PC-9 (cell line): Measurements from ENCODE around the gene LCN6. TPM values are rescaled to one million over a fixed set of nuclear protein-coding genes. Genes with fewer than 3 reads are reported as not detected.

ENCODE experiments used
- BruUV-seq: library from RNA; stranded (reverse); fragments of 400-500 nt; replicated peaks from 2 replicates; lab custom pipeline; 2021; lab: Mats Ljungman, UMichigan
- CTCF ChIA-PET: fragments of 300-600 bp; sonication (Branson Sonifier 250); formaldehyde crosslinking; loops from one replicate; lab custom pipeline; 2022; ENCODE audit warnings: antibody characterized with exemption; lab: Charles Lee
- POLR2A ChIA-PET: fragments of 300-600 bp; sonication (Branson Sonifier 250); formaldehyde crosslinking; loops from one replicate; lab custom pipeline; 2022; ENCODE audit warnings: antibody characterized with exemption; ENCODE audit not compliant: unreplicated experiment; lab: Charles Lee
- DNase-seq, 2 experiments: peaks; one replicate each; pipeline versions ENCODE4 v3.0.0 to v3.0.0-alpha.2; 2015 to 2022; ENCODE audit warnings: mixed read lengths in 1 of 2
- H2AFZ ChIP-seq: fragments of 200-600 bp; sonication (generic); 2 replicates; pipeline ENCODE4 v1.8.1; 2017; ENCODE audit warnings: antibody characterized with exemption
- H3F3A ChIP-seq: fragments of 200-600 bp; sonication (generic); 2 replicates; pipeline ENCODE4 v1.8.1; 2017; ENCODE audit warnings: antibody characterized with exemption, mild to moderate bottlenecking, low read depth; ENCODE audit not compliant: insufficient read depth
- H3K27ac ChIP-seq: fragments of 200-600 bp; sonication (generic); 2 replicates; pipeline ENCODE4 v1.6.1; 2016; ENCODE audit warnings: mixed run types
- H3K27me3 ChIP-seq: fragments of 200-600 bp; sonication (generic); 2 replicates; pipeline ENCODE4 v1.6.1; 2016; ENCODE audit warnings: low read depth, mixed run types; ENCODE audit not compliant: insufficient read depth
- H3K36me3 ChIP-seq: fragments of 200-600 bp; sonication (generic); 2 replicates; pipeline ENCODE4 v1.6.1; 2016; ENCODE audit warnings: low read depth, mixed run types
- H3K4me1 ChIP-seq: fragments of 200-600 bp; sonication (generic); replicated peaks from 2 replicates; pipeline ENCODE4 v1.6.1; 2016; ENCODE audit warnings: mixed run types; ENCODE audit not compliant: insufficient read depth
- H3K4me2 ChIP-seq: fragments of 200-600 bp; sonication (generic); 2 replicates; pipeline ENCODE4 v1.6.1; 2017; ENCODE audit warnings: mixed run types
- H3K4me3 ChIP-seq: fragments of 200-600 bp; sonication (generic); 2 replicates; pipeline ENCODE4 v1.6.1; 2016; ENCODE audit warnings: mixed run types
- H3K79me2 ChIP-seq: fragments of 200-600 bp; sonication (generic); 2 replicates; pipeline ENCODE4 v1.6.1; 2017; ENCODE audit warnings: low read depth, mixed run types
- H3K9me2 ChIP-seq: fragments of 200-600 bp; sonication (generic); 2 replicates; pipeline ENCODE4 v1.8.1; 2017; ENCODE audit warnings: mild to moderate bottlenecking; ENCODE audit not compliant: insufficient read depth
- H3K9me3 ChIP-seq: fragments of 200-600 bp; sonication (generic); 2 replicates; pipeline ENCODE4 v1.8.1; 2016; ENCODE audit warnings: low read depth; ENCODE audit not compliant: insufficient read depth
- H4K20me1 ChIP-seq: fragments of 200-600 bp; sonication (generic); 2 replicates; pipeline ENCODE4 v1.8.1; 2017; ENCODE audit not compliant: insufficient read depth
- EZH2 ChIP-seq: fragments of 200-600 bp; sonication (generic); IDR thresholded peaks from 2 replicates; pipeline ENCODE4 v1.8.0; 2017; ENCODE audit warnings: antibody characterized with exemption, low read depth
- intact Hi-C: fragments of 100-400 bp; cut with micrococcal nuclease; formaldehyde crosslinking; loops from one replicate; pipeline ENCODE4 v1.10.0; 2022; ENCODE audit not compliant: unreplicated experiment
- microRNA-seq: library from miRNA; unstranded; fragments of <30 nt; microRNA quantifications from one replicate; pipeline ENCODE4 v1.2.0, GENCODE V29; 2021; ENCODE audit warnings: borderline number of aligned reads, borderline replicate concordance
- total RNA-seq: library from RNA; stranded (reverse); gene quantifications from 2 replicates; pipeline ENCODE4 v1.2.3, GENCODE V29; 2021
- TF ChIP-seq, protein P1 (sequence below): fragments of 200-600 bp; sonication (generic); conservative IDR thresholded peaks from 2 replicates; pipeline ENCODE4 v1.6.1; 2017; ENCODE audit warnings: mixed run types, antibody characterized with exemption, mild to moderate bottlenecking, moderate library complexity

LCN6 gene
- total RNA-seq, 1 experiment from 2014 or later, result not detected

DNA sequence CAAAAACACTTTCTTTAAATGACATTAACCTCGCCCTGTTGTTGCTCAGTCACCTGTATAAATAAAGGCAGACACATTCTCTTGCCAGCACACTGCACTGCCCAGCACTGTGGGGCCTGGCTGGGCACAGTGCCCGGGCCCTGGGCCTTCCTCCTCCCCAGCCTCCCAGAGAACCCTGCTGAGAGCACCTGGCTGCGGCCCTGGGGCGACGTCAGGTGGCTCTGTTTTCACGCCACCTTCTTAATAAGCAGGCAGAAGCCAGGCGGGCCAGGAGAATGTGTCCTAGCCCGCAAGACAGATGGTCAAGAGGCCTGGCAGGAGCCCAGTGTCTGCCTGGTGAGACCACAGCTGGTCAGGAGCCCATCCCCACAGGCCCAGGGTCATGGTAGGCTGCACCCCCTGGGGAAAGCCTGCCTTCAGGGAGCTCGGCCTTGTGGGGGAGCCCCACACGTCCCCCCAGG lies 52.9 kb downstream of the LCN6 start:
- H3K27me3 ChIP-seq, result no peaks in the 10 kb centered on the region
- peak; percentile 95 to 97 for DNase-seq

DNA sequence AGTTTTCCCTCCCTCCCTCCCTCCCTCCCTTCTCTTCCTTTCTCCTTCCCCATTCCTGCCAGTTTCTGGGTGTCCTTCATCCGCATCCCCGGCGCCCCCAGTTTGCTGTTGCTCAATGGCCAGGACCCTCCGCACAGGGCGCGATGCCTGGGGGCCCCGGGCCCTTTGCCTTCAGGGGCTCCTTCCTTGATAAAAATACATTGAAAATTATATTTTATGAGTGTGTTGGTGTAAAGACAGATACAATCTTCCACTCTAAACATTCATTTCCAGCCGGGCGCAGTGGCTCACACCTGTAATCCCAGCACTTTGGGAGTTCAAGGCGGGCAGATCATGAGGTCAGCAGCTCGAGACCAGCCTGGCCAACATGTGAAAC lies 53.5 kb downstream of the LCN6 start:
- Histone ChIP-seq H3K36me3 (no peaks in the 10 kb centered on the region), H3F3A (peaks cover 42% of the 10 kb centered on the region), H2AFZ (no peak overlapping the region), H3K4me1 (peaks cover 47% of the 10 kb centered on the region), H4K20me1 (no peaks in the 10 kb centered on the region), H3K9me3 (no peaks in the 10 kb centered on the region), H3K9me2 (no peaks in the 10 kb centered on the region), H3K27me3 (no peaks in the 10 kb centered on the region), H3K4me2 (peak overlapping the region; percentile 91), H3K27ac (peak overlapping the region; percentile 94), H3K4me3 (no peak overlapping the region; the same call in 1 of the 2 replicates), H3K79me2 (no peaks in the 10 kb centered on the region)
- TF ChIP-seq EZH2, result no peak
- TF ChIP-seq, protein P1, sequence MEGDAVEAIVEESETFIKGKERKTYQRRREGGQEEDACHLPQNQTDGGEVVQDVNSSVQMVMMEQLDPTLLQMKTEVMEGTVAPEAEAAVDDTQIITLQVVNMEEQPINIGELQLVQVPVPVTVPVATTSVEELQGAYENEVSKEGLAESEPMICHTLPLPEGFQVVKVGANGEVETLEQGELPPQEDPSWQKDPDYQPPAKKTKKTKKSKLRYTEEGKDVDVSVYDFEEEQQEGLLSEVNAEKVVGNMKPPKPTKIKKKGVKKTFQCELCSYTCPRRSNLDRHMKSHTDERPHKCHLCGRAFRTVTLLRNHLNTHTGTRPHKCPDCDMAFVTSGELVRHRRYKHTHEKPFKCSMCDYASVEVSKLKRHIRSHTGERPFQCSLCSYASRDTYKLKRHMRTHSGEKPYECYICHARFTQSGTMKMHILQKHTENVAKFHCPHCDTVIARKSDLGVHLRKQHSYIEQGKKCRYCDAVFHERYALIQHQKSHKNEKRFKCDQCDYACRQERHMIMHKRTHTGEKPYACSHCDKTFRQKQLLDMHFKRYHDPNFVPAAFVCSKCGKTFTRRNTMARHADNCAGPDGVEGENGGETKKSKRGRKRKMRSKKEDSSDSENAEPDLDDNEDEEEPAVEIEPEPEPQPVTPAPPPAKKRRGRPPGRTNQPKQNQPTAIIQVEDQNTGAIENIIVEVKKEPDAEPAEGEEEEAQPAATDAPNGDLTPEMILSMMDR, result no peak
- ChIA-PET CTCF (interaction anchor here (0.6 kb wide), 1 partner anchor 537 kb away, joined by 3 read pairs; no protein-coding TSS in a partner anchor), POLR2A (no interaction called here)
- no peak for DNase-seq
- intact Hi-C loops, result loop anchor here (2.0 to 5.0 kb wide), 6 partner anchors 16 to 210 kb away; partner anchors contain the start of gene NOTCH1
- BruUV-seq, result no TSS peak

More for the DNA sequence above, 52.9 kb downstream of the LCN6 start:
- TF ChIP-seq EZH2, result no peak
- TF ChIP-seq, protein P1, result no peak
- Histone ChIP-seq H3K4me3 (no peak overlapping the region), H2AFZ (no peak overlapping the region), H3K4me2 (peak overlapping the region; percentile 91), H3K9me3 (no peaks in the 10 kb centered on the region), H3K79me2 (no peaks in the 10 kb centered on the region), H3K27ac (peak overlapping the region; percentile 94), H3K4me1 (peaks cover 47% of the 10 kb centered on the region), H3K9me2 (no peaks in the 10 kb centered on the region), H3K36me3 (no peaks in the 10 kb centered on the region), H3F3A (peaks cover 42% of the 10 kb centered on the region), H4K20me1 (no peaks in the 10 kb centered on the region)
- POLR2A ChIA-PET, result interaction anchor here (0.5 kb wide), 2 partner anchors 12 to 589 kb away, joined by 3 to 5 read pairs; no protein-coding TSS in a partner anchor
- CTCF ChIA-PET, result interaction anchor here (0.6 kb wide), 1 partner anchor 14 kb away, joined by 6 read pairs; no protein-coding TSS in a partner anchor
- no TSS peak for BruUV-seq
- intact Hi-C loops, result loop anchor here (2.0 kb wide), 5 partner anchors 15 to 211 kb away; no protein-coding TSS in a partner anchor

DNA sequence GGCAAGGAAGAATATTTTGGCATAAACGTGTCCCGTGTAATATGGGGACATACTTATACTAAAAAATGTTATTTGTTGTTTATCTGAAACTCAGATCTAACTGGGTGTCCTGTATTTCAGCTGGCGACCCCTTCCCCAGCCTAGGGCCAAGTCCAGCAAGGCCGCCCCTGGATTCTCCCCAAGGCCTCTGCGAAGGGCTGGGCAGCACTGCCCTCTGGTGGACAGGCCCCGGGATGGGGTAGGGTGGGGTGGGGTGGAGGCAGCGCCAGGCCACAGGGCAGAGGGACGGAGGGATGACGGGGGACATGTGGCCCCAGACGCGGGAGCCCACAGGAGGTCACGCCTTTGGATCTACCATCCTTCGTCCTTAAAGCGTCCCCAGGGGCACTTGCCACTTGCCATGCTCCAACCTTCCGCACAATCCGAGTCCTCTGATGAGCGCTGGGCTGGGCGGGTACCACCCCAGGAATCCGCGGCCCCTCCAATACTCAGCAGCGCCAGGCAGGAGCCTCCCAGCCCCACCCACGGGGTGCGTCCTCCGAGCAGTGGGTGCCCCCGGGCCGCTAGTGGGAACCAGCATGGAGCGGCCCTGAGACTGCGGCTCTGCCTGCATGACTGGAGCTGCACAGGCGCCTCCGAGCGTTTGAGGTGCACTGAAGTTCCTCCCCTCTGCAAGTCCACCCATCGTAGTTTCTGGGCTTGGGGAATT lies 54.0 kb downstream of the LCN6 start:
- Histone ChIP-seq H3F3A (peaks cover 42% of the 10 kb centered on the region), H3K9me3 (no peaks in the 10 kb centered on the region), H3K27ac (peak overlapping the region; percentile 94), H3K79me2 (no peaks in the 10 kb centered on the region), H4K20me1 (no peaks in the 10 kb centered on the region), H3K27me3 (no peaks in the 10 kb centered on the region), H3K4me1 (peaks cover 47% of the 10 kb centered on the region), H3K4me3 (peak overlapping the region; percentile 43; the same call in 1 of the 2 replicates), H2AFZ (no peak overlapping the region), H3K36me3 (no peaks in the 10 kb centered on the region), H3K4me2 (peak overlapping the region; percentile 91), H3K9me2 (no peaks in the 10 kb centered on the region)
- TF ChIP-seq EZH2, result no peak
- TF ChIP-seq, protein P1, result peak; percentile 91
- BruUV-seq, result TSS peak; percentile 24
- peak in 1 of 2 experiments; percentile 82 for DNase-seq
- POLR2A ChIA-PET, result interaction anchor here (0.8 to 0.9 kb wide), 2 partner anchors 12 to 60 kb away, joined by 6 to 7 read pairs; no protein-coding TSS in a partner anchor
- CTCF ChIA-PET, result interaction anchor here (0.6 to 1.1 kb wide), 6 partner anchors 21 to 537 kb away, joined by 3 to 7 read pairs (median 3); no protein-coding TSS in a partner anchor
- intact Hi-C loops, result loop anchor here (2.0 to 5.0 kb wide), 6 partner anchors 16 to 210 kb away; partner anchors contain the start of gene NOTCH1

Small RNAs within 50 kb of the gene (microRNA-seq; reads per million reads assigned to microRNA genes)
- gene MIR6722, result not detected

Other genes with a start within 250 kb of the LCN6 start
- gene NOTCH1, start 202.5 kb downstream of the LCN6 start, total RNA-seq, result 39.2 and 51.4 TPM in 2 replicates
- 53.1 and 70.7 TPM in 2 replicates for gene EGFL7, start 85.6 kb downstream of the LCN6 start, total RNA-seq
- 124 and 136 TPM in 2 replicates for gene AGPAT2, start 61.1 kb downstream of the LCN6 start, total RNA-seq
- 19.0 and 32.6 TPM in 2 replicates for gene DIPK1B, start 36.0 kb downstream of the LCN6 start, total RNA-seq
- 0.94 and 2.2 TPM in 2 replicates for gene LCN10, start 5.6 kb downstream of the LCN6 start, total RNA-seq
- gene LCN8, start 9.7 kb upstream of the LCN6 start, total RNA-seq, result not detected in 2 replicates
- gene LCN15, start 16.0 kb upstream of the LCN6 start, total RNA-seq, result not detected in 2 replicates
- gene TMEM141, start 42.8 kb upstream of the LCN6 start, total RNA-seq, result 83.6 and 124 TPM in 2 replicates
- 3.6 and 5.3 TPM in 2 replicates for gene CCDC183, start 47.8 kb upstream of the LCN6 start, total RNA-seq
- 116 and 136 TPM in 2 replicates for gene RABL6, start 59.4 kb upstream of the LCN6 start, total RNA-seq
- gene AJM1, start 94.0 kb upstream of the LCN6 start, total RNA-seq, result 5.3 and 5.9 TPM in 2 replicates
- gene PHPT1, start 100.9 kb upstream of the LCN6 start, total RNA-seq, result 112 and 114 TPM in 2 replicates
- 9.2 and 11.6 TPM in 2 replicates for gene MAMDC4, start 103.8 kb upstream of the LCN6 start, total RNA-seq
- 275 and 338 TPM in 2 replicates for gene EDF1, start 117.8 kb upstream of the LCN6 start, total RNA-seq
- gene TRAF2, start 138.0 kb upstream of the LCN6 start, total RNA-seq, result 42.7 and 48.0 TPM in 2 replicates
- 101 and 125 TPM in 2 replicates for gene FBXW5, start 196.2 kb upstream of the LCN6 start, total RNA-seq
- 2.3 and 4.4 TPM in 2 replicates for gene C8G, start 196.7 kb upstream of the LCN6 start, total RNA-seq
- gene LCN12, start 203.7 kb upstream of the LCN6 start, total RNA-seq, result 9.3 and 14.2 TPM in 2 replicates
- 1.7 and 2.0 TPM in 2 replicates for gene PTGDS, start 229.0 kb upstream of the LCN6 start, total RNA-seq
- gene LCNL1, start 234.5 kb upstream of the LCN6 start, total RNA-seq, result 0.41 and 0.43 TPM in 2 replicates
- gene PAXX, start 243.9 kb upstream of the LCN6 start, total RNA-seq, result 54.9 and 78.9 TPM in 2 replicates
- 24.1 and 39.7 TPM in 2 replicates for gene CLIC3, start 248.0 kb upstream of the LCN6 start, total RNA-seq